GM18858 (cell line): ENCODE results near the gene NAV3.

Source experiments
- ATAC-seq: cut with Tn5 transposase; IDR thresholded peaks from one replicate; pipeline ENCODE4 v1.9.1; 2021; ENCODE audit not compliant: unreplicated experiment

The NAV3 gene

GRCh38 chr12:78181544-78182162 lies 351.0 kb downstream of the NAV3 start:
- ATAC-seq: no peak

GRCh38 chr12:78183824-78184223 lies 353.1 kb downstream of the NAV3 start:
- ATAC-seq: no peak

GRCh38 chr12:78185109-78185508 lies 354.4 kb downstream of the NAV3 start:
- no peak for ATAC-seq

- no peak for ATAC-seq
These were observed 355.0 kb downstream of the NAV3 start for GRCh38 chr12:78185651-78186050.

- ATAC-seq: no peak
These were observed 356.0 kb downstream of the NAV3 start for GRCh38 chr12:78186670-78187069.

- no peak for ATAC-seq
These were observed 357.0 kb downstream of the NAV3 start for GRCh38 chr12:78187741-78188140.

- no peak for ATAC-seq
These were observed 359.0 kb downstream of the NAV3 start for GRCh38 chr12:78189656-78190055.

GRCh38 chr12:78191611-78192010 lies 360.9 kb downstream of the NAV3 start:
- ATAC-seq: no peak

- ATAC-seq: no peak
These were observed 362.3 kb downstream of the NAV3 start for GRCh38 chr12:78192979-78193378.

GRCh38 chr12:78194448-78194847 lies 363.8 kb downstream of the NAV3 start:
- no peak for ATAC-seq

GRCh38 chr12:78198896-78199295 lies 368.2 kb downstream of the NAV3 start:
- no peak for ATAC-seq

GRCh38 chr12:78199926-78200325 lies 369.2 kb downstream of the NAV3 start:
- ATAC-seq: no peak

- ATAC-seq: no peak
These were observed 374.2 kb downstream of the NAV3 start for GRCh38 chr12:78204926-78205325.

GRCh38 chr12:78208092-78208491 lies 377.4 kb downstream of the NAV3 start:
- ATAC-seq: no peak

GRCh38 chr12:78209846-78210505 lies 379.3 kb downstream of the NAV3 start:
- no peak for ATAC-seq

GRCh38 chr12:78210506-78210860 lies 379.8 kb downstream of the NAV3 start:
- ATAC-seq: no peak

- no peak for ATAC-seq
These were observed 380.2 kb downstream of the NAV3 start for GRCh38 chr12:78210894-78211302.

GRCh38 chr12:78220811-78221210 lies 390.1 kb downstream of the NAV3 start:
- no peak for ATAC-seq

GRCh38 chr12:78224154-78224553 lies 393.5 kb downstream of the NAV3 start:
- ATAC-seq: no peak

GRCh38 chr12:78226763-78227162 lies 396.1 kb downstream of the NAV3 start:
- no peak for ATAC-seq

GRCh38 chr12:78229591-78230101 lies 399.0 kb downstream of the NAV3 start:
- peak; percentile 94 for ATAC-seq

- ATAC-seq: no peak
These were observed 402.1 kb downstream of the NAV3 start for GRCh38 chr12:78232756-78233155.

- ATAC-seq: no peak
These were observed 405.6 kb downstream of the NAV3 start for GRCh38 chr12:78236264-78236663.
